ENCODE data around the gene TEAD3.
A peak's percentile ranks its signal among the peaks of the same experiment; 100 is the strongest.

The TEAD3 gene

GRCh38 chr6:35474942-35475570 lies 21.8 kb downstream of the TEAD3 start:
- H3K4me3 ChIP-seq (ENCODE audit: low read depth, low read length), result no peak overlapping the region
- no peak for TF ChIP-seq CTCF (IDR thresholded peaks at IDR 0.05; ENCODE audit: borderline replicate concordance, insufficient read depth, low read depth, low read length)

- no peak overlapping the region for H3K4me3 ChIP-seq (ENCODE audit: low read depth, low read length)
- no peak for TF ChIP-seq CTCF (IDR thresholded peaks at IDR 0.05; ENCODE audit: borderline replicate concordance, insufficient read depth, low read depth, low read length)
These were observed 22.5 kb downstream of the TEAD3 start for GRCh38 chr6:35474131-35474941.

- no peak for TF ChIP-seq CTCF (IDR thresholded peaks at IDR 0.05; ENCODE audit: borderline replicate concordance, insufficient read depth, low read depth, low read length)
- no peak overlapping the region for H3K4me3 ChIP-seq (ENCODE audit: low read depth, low read length)
These were observed 23.1 kb downstream of the TEAD3 start for GRCh38 chr6:35473850-35474130.

- no peak for TF ChIP-seq CTCF (IDR thresholded peaks at IDR 0.05; ENCODE audit: borderline replicate concordance, insufficient read depth, low read depth, low read length)
- no peak overlapping the region for H3K4me3 ChIP-seq (ENCODE audit: low read depth, low read length)
These were observed 23.6 kb downstream of the TEAD3 start for GRCh38 chr6:35473075-35473849.

- no peak overlapping the region for H3K4me3 ChIP-seq (ENCODE audit: low read depth, low read length)
- TF ChIP-seq CTCF (IDR thresholded peaks at IDR 0.05; ENCODE audit: borderline replicate concordance, insufficient read depth, low read depth, low read length), result no peak
These were observed 25.0 kb downstream of the TEAD3 start for GRCh38 chr6:35471836-35472345.

- H3K4me3 ChIP-seq (ENCODE audit: low read depth, low read length), result peak overlapping the region; percentile 13
- no peak for TF ChIP-seq CTCF (IDR thresholded peaks at IDR 0.05; ENCODE audit: borderline replicate concordance, insufficient read depth, low read depth, low read length)
These were observed 26.2 kb downstream of the TEAD3 start for GRCh38 chr6:35470663-35471120.
